NK-92 (cell line): ENCODE measurements around the gene SLC44A5.
"Not testable (repeated sequence)": the region's sequence is repeated elsewhere in the genome, so short reads cannot be mapped to it uniquely, and the experiment has no call there.

Source experiments
- DNase-seq: peaks from one replicate; lab custom pipeline; 2025; ENCODE audit not compliant: unreplicated experiment; lab: John Stamatoyannopoulos, UW

Gene SLC44A5

DNA sequence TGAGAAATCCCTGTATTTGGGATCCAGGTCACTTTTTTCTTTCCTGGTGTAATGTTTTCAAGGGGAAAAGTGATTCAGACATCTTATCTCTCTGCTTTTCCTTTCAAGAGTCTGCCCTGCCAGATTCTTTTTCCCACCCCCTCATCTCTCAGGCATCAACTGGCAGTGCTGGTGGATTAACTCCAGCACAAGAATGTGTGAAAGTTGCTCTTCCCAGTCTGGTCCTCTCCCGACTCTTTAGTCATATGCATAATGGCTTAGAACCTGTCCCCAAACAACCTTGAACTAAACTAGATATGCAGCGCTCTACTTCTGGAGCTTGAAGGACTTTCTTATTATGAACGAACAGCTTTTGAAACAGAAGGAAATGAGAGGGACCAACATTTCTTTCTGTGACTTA is 88.5 kb downstream of the SLC44A5 start:
- no peak for DNase-seq

GRCh38 chr1:75521658-75522057 is 89.3 kb downstream of the SLC44A5 start:
- DNase-seq, result no peak

GRCh38 chr1:75520862-75521475 is 89.9 kb downstream of the SLC44A5 start:
- no peak for DNase-seq

GRCh38 chr1:75519651-75520427 is 91.1 kb downstream of the SLC44A5 start:
- DNase-seq, result no peak

GRCh38 chr1:75518686-75519085 is 92.2 kb downstream of the SLC44A5 start:
- no peak for DNase-seq

DNA sequence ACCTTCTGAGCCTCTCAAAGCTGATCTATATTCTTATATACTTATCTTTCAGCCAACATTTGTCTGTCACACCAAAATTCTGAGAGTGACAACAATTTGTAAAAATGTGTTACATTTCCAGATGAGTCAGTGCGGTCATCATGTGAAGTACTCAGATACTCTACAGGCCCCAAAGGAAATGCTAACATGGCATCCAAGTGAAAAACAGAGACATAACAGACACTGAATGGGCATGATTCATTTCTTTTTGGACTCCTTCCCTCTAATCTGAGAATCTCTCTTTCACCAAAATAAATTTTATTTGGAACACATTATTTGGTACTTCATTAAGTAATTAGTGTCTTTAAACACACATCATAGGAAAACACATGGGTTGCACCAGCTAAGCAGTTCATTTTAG is 96.6 kb downstream of the SLC44A5 start:
- DNase-seq, result no peak

GRCh38 chr1:75506976-75507375 is 103.9 kb downstream of the SLC44A5 start:
- DNase-seq, result no peak

DNA sequence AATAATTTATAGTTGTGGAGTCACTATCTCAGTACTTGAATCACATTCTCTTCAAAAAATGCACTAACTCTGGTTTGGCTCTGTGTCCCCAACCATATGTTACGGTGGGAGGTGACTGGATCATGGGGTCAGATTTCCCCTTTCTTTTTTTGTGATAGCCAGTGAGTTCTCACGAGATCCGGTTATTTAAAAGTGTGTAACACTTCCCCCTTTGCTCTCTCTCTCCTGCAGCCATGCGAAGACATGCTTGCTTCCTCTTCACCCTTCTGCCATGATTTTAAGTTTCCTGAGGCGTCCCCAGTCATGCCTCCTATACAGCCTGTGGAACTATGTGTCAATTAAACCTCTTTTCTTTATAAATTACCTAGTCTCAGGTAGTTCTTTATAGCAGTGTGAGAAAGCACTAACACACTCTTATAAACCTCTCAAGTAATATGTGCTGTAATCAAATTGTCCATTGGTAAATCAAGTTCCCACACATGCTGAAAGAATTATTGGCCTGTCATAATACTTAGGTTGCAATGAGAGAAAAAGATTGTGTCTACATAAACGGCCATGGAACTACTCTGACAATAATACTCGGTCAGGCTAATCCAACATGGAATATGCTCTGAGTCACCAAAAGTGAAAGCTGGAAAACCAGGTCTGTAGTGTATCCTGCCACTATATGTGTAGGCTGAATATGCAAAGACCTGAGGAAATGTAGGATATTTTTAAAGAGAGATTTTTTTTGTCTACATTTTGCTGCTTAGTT is 107.5 kb downstream of the SLC44A5 start:
- no peak for DNase-seq

DNA sequence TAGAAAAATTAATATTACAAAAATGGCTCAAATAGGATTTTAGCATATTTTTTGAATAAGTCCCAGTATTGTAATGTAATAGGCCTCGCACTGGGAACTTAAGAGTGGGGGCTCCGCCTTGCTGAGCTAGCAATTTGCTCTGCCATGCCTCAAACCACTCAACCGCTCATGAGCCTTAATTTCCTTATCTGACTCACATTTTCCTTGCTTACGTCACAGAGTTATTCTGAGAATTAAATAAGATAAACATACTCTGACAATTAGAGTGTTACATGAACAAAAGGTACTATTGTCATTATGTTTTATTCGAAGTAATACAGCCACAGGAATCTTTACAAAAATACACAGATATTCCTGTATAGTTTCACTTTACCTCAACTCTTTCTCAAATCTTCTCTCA is 108.1 kb downstream of the SLC44A5 start:
- no peak for DNase-seq

GRCh38 chr1:75501577-75502295 is 109.2 kb downstream of the SLC44A5 start:
- DNase-seq, result no peak

- no peak for DNase-seq
These were observed 118.9 kb downstream of the SLC44A5 start for GRCh38 chr1:75492011-75492410.

DNA sequence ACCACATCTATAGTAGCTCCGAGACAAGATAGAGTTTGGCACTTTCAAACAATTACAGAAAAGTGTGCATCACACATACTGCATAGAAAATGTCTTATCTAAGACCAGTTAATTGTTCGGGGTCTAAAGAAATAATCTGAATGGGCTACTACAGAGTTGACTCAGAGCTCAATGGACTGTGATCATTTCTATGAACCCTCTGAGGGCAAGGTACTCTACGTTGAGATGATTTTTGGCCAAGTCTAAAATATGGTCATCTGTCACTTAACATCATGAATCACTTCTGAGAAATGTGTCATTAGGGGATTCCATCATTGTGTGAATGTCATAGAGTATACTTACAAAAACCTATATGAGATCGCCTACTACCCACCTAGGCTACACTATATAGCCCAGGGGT is 123.5 kb downstream of the SLC44A5 start:
- DNase-seq, result no peak

DNA sequence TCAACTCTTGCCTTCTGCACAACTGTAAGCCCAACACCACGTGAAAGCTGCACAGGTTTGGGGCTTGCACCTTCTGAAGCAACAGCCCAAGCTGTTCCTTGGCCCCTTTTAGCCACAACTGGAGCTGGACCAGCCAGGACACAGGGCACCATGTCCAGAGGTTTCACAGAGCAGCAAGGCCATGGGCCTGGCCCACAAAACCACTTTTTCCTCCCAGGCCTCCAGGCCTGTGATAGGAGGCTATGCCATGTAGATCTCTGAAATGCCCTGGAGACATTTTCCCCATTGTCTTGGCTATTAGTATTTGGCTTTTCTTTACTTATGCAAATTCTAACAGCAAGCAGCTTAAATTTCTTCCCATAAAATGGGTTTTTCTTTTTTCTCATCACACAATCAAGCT is 126.1 kb downstream of the SLC44A5 start:
- no peak for DNase-seq

DNA sequence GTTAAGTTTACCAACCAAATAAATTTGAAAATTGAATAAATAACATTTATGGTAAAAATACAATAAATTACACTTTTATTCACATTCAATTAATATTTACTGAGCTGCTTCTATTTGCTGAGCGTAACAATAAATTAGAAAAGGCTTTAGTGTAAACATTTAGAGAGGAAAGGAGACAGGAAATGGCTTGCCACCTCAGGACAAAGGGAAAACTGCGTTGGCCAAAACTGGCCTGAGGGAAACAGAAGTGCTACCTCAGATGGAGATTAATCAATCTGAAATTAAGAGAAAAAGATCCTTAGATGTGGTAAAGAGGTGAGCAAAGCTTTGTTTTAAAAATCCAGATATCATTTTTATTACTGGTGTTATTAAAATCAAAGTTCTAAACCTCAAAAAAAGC is 128.0 kb downstream of the SLC44A5 start:
- no peak for DNase-seq

DNA sequence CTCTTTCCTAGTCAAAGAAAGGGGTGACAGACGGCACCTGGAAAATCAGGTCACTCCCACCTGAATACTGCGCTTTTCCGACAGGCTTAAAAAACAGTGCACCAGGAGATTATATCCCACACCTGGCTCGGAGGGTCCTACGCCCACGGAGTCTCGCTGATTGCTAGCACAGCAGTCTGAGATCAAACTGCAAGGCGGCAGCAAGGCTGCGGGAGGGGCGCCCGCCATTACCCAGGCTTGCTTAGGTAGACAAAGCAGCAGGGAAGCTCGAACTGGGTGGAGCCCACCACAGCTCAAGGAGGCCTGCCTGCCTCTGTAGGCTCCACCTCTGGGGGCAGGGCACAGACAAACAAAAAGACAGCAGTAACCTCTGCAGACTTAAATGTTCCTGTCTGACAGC is 134.4 kb downstream of the SLC44A5 start:
- DNase-seq, result not testable (repeated sequence)

DNA sequence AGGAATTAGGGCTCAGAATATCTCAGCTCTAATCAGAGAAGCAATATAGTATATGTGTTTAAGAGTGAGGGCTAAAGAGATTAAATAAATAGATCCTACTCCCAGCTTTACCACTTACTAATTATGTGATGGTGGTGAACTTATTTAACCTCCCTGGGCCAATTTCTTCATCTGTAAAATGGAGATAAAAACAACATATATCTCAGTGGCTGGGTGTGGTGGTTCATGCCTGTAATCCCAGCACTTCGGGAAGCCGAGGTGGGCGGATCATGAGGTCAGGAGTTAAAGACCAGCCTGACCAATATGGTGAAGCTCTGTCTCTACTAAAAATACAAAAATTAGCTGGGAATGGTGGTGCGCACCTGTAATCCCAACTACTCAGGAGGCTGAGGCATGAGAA is 135.2 kb downstream of the SLC44A5 start:
- no peak for DNase-seq

DNA sequence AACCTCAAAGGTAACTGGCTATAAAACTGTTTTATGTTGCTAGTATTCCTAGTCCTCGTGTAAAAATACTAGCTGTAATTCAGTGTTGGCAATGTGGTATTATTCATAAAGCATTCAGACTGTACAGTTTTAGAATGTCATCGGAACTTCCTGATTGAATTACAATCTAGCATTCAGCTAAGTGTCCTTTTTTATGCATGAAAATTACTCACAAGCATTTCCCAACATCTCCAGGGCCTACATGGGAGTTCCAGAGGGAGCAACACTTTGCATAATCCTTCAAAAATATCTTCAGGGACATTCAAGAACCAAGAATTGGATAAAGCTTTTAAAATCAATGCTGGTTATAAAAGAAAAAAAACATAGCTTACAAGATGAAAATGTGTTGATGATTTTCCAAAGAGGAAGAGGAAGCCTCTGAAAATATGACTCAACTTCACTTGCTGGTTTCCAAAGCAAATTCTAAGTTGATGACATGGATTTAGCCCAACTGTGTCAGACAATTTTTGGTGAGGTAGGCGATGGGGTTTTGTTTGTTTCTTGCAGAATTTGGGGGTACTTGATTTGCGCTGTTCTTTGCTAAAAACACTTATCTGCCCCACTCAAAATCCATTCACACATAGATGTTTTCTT is 137.8 kb downstream of the SLC44A5 start:
- DNase-seq, result no peak

DNA sequence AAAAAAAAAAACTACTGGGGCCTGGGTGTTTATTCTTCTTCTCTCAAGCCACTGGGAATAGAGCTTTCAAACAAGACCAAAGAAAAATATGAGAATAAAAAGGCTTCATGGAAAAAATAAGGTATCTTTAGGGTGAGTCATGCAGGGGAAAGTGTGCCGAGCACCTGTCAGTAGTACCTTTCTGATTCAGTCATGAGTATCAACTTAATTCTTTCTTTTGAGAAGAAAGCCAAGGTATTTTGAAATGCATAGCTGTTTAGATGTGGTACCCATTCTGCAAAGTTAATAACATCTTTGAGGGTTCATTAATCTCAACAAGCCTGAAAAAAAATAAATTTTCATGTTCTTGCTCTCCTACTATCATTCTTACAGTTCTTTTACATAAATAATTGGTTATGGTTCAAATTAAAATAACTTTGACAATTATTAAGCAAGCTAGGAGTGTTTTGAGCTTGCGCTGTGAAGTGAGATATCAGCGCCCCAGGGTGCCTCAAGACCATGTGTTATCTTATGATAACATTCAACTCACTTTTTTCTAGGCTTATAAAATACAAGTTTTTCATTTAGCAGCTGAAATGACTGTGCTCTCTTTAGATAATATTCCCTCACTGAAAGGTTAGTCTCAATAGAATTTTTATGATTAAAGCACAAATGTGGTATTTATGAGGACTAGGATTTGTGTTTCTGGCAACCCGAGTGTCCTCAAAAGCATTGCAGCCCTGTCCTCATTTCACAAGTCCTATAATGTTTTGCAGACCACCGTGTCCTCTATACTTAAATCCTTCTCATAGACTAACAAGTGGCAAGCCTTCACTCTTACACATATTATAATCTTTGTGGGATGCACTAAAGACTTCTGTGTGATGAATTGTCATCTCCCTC is 138.6 kb downstream of the SLC44A5 start:
- DNase-seq, result no peak

DNA sequence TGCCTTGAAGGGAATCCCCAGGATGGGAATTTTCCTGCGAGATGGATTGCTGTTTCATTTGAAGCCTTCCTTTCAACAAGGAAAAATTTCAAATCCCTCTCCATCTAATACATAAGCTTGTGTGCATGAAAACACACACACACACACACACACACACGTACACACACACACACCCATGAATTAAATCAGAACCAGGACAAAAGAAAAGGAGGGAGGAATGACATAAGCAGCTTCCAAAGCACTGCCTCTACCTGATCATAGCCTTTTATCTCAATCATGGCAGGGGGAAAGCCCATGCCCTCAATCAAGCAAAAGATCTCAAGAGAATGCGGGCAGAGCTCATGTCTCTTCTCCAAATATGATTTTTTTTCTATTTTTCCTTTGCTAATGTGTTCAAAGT is 139.7 kb downstream of the SLC44A5 start:
- DNase-seq, result no peak

GRCh38 chr1:75470448-75470847 is 140.5 kb downstream of the SLC44A5 start:
- DNase-seq, result no peak
